Measurements from ENCODE around the gene ZMAT3.

Gene ZMAT3

GRCh38 chr3:179005213-179005612 is 66.4 kb downstream of the ZMAT3 start:
- Histone ChIP-seq H3K9me3 (peaks cover 0 to 3% (median 0%) of the 10 kb centered on the region in 3 donors), H3K27ac (no peak overlapping the region), H3K27me3 (no peaks in the 10 kb centered on the region), H3K36me3 (peaks cover 0 to 6% (median 5%) of the 10 kb centered on the region in 3 donors), H3K4me1 (no peaks in the 10 kb centered on the region), H3K4me3 (no peak overlapping the region)
- intact Hi-C loops (cut with DNase I; ENCODE audit: low total_unique reads) = no loop called here
- TF ChIP-seq CTCF (IDR thresholded peaks at IDR 0.05) = no peak
- no peak for DNase-seq

DNA sequence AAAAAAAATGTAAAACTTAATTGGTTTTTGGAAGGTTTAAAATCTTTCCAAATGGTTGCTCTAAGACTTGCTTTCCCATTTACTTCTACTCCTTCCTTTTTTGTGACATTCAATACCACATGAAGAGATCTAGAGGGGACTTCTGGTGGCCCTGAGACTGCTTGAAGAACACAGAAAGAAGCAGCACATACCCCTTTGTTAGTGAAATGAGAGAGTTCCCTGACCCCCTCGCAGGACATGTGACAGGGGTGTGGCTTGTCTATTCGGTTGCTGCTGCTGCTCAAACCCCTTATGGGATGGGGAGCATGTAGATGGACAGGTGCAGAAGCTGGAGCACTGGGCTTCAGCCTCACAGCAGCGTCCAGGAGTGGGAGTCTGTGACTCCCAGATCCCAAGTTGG is 71.0 kb downstream of the ZMAT3 start:
- H3K4me3 ChIP-seq = no peak overlapping the region
- no peak for TF ChIP-seq CTCF (IDR thresholded peaks at IDR 0.05)
- no peaks in the 10 kb centered on the region for H3K27me3 ChIP-seq
- no peaks in the 10 kb centered on the region for H3K4me1 ChIP-seq
- intact Hi-C loops (cut with DNase I; ENCODE audit: low total_unique reads) = no loop called here
- DNase-seq = no peak
- H3K9me3 ChIP-seq = peaks cover 0 to 5% (median 0%) of the 10 kb centered on the region in 3 donors
- H3K27ac ChIP-seq = no peak overlapping the region
- H3K36me3 ChIP-seq = peaks cover 5 to 7% (median 6%) of the 10 kb centered on the region in 3 donors

DNA sequence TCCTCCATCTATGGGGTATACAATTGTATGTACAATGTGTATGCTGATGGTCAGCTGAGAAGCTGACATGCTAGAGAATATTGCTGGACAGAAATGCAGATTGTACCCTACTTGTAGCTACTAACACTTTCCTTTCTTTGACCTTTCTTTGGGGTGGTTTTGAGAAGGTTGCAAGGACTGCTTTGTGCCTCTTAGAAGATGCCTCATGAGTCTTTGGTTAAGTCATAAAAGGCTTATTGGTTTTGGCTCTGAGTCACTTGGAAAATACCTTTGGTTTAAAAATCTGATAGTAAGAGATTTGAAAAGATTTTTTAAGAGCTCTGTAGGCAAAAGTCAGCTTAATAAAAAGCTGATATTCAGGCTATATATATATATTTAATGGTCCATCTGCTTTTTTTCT is 71.5 kb downstream of the ZMAT3 start:
- no peak for DNase-seq

DNA sequence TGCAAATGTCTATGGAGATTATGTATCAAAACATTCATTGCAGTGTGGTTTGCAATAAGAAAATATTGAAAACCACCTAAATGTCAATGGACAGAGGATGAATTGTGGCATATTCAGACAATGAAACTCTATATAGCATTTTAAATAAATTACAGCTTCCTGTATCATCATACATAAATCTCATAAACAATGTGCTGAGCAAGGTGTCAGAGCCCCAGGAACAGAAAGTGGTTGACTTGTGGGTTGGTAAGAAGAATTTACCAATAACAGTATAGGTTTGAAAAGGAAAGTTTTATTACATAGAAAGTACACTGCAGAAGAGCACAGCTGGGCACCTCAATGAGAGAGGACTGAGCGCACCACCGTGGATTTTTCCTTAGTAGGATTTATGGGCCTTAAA is 75.2 kb downstream of the ZMAT3 start:
- H3K27me3 ChIP-seq = no peaks in the 10 kb centered on the region
- no peak overlapping the region for H3K4me3 ChIP-seq
- peaks cover 0 to 5% (median 0%) of the 10 kb centered on the region in 3 donors for H3K9me3 ChIP-seq
- H3K4me1 ChIP-seq = no peaks in the 10 kb centered on the region
- TF ChIP-seq CTCF (IDR thresholded peaks at IDR 0.05) = no peak
- peaks cover 3 to 7% (median 6%) of the 10 kb centered on the region in 3 donors for H3K36me3 ChIP-seq
- H3K27ac ChIP-seq = no peak overlapping the region
- intact Hi-C loops (cut with DNase I; ENCODE audit: low total_unique reads) = no loop called here
- no peak for DNase-seq

More for the DNA sequence above, 71.5 kb downstream of the ZMAT3 start:
- H3K9me3 ChIP-seq = peaks cover 0 to 5% (median 0%) of the 10 kb centered on the region in 3 donors
- no peaks in the 10 kb centered on the region for H3K27me3 ChIP-seq
- intact Hi-C loops (cut with DNase I; ENCODE audit: low total_unique reads) = no loop called here
- no peak for TF ChIP-seq CTCF (IDR thresholded peaks at IDR 0.05)
- no peak overlapping the region for H3K4me3 ChIP-seq
- no peaks in the 10 kb centered on the region for H3K4me1 ChIP-seq
- H3K27ac ChIP-seq = no peak overlapping the region
- H3K36me3 ChIP-seq = peaks cover 5 to 7% (median 6%) of the 10 kb centered on the region in 3 donors

- TF ChIP-seq CTCF (IDR thresholded peaks at IDR 0.05) = no peak
- no peak for DNase-seq
- Histone ChIP-seq H3K9me3 (peaks cover 0 to 47% (median 30%) of the 10 kb centered on the region in 3 donors), H3K4me3 (no peak overlapping the region), H3K36me3 (peaks cover 10 to 23% (median 17%) of the 10 kb centered on the region in 3 donors), H3K27ac (no peak overlapping the region), H3K27me3 (no peaks in the 10 kb centered on the region), H3K4me1 (no peaks in the 10 kb centered on the region)
- intact Hi-C loops (cut with DNase I; ENCODE audit: low total_unique reads) = no loop called here
Measured at GRCh38 chr3:178990293-178990692, 81.3 kb downstream of the ZMAT3 start.

- Histone ChIP-seq H3K36me3 (peaks cover 10 to 23% (median 17%) of the 10 kb centered on the region in 3 donors), H3K4me3 (no peak overlapping the region), H3K27me3 (no peaks in the 10 kb centered on the region), H3K9me3 (peaks cover 0 to 47% (median 30%) of the 10 kb centered on the region in 3 donors), H3K27ac (no peak overlapping the region), H3K4me1 (no peaks in the 10 kb centered on the region)
- no peak for DNase-seq
- intact Hi-C loops (cut with DNase I; ENCODE audit: low total_unique reads) = no loop called here
- no peak for TF ChIP-seq CTCF (IDR thresholded peaks at IDR 0.05)
Measured at GRCh38 chr3:178989821-178990220, 81.8 kb downstream of the ZMAT3 start.
